Type B pancreatic cell (in vitro differentiated cells): Measurements from ENCODE around the gene JAG2. TPM values are rescaled to one million over a fixed set of nuclear protein-coding genes. Genes with fewer than 3 reads are reported as not detected.

Experiments
- DNase-seq: peaks from one replicate; pipeline ENCODE4 v3.0.0; 2021; ENCODE audit warnings: mixed read lengths; ENCODE audit not compliant: unreplicated experiment; ENCODE audit errors: extremely low spot score
- H3K27ac Mint-ChIP-seq: 2 replicates; pipeline ENCODE4 v1.8.0; 2021; ENCODE audit warnings: mild to moderate bottlenecking, mixed read lengths
- H3K27me3 Mint-ChIP-seq: 2 replicates; pipeline ENCODE4 v1.8.0; 2021; ENCODE audit warnings: mixed read lengths
- H3K36me3 Mint-ChIP-seq: 2 replicates; pipeline ENCODE4 v1.8.0; 2021; ENCODE audit warnings: mixed read lengths
- H3K4me1 Mint-ChIP-seq: one replicate; pipeline ENCODE4 v1.8.0; 2021; ENCODE audit warnings: mixed read lengths; ENCODE audit not compliant: unreplicated experiment
- H3K4me3 Mint-ChIP-seq: 2 replicates; pipeline ENCODE4 v1.8.0; 2021; ENCODE audit warnings: mild to moderate bottlenecking, mixed read lengths
- H3K9me3 Mint-ChIP-seq: 2 replicates; pipeline ENCODE4 v1.8.0; 2021; ENCODE audit warnings: mixed read lengths
- total RNA-seq: library from RNA; stranded (reverse); gene quantifications from 2 replicates; pipeline ENCODE4 v1.2.1, GENCODE V29; 2021; ENCODE audit warnings: low replicate concordance
- TF ChIP-seq, protein P1 (sequence below): fragments of 200-600 bp; sonication (generic); conservative IDR thresholded peaks from 2 replicates; pipeline ENCODE4 v1.5.0; 2021; ENCODE audit warnings: antibody characterized with exemption, mild to moderate bottlenecking

The JAG2 gene
- total RNA-seq, 1 donor from 2014 or later, result 16.5 TPM

DNA sequence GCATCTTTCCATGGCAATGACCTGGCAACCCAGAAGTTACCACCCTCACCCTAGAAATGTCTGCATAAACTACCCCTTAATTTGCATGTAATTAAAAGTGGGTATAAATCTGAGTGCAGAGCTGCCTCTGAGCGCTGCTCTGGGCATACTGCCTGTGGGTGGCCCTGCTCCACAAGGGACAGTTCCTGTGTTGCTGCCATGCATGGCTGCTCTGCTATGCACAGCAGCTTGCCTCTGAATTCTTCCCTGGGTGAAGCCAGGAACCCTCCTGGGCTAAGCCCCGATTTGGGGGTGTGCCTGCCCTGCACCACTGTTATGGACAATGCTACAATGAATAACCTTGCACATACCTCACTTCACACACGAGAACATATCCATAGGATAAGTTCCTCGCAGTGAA is 67.7 kb downstream of the JAG2 start:
- peaks cover 5% of the 10 kb centered on the region for H3K36me3 Mint-ChIP-seq
- H3K27ac Mint-ChIP-seq, result no peak overlapping the region
- peaks cover 6% of the 10 kb centered on the region for H3K27me3 Mint-ChIP-seq
- no peak for DNase-seq
- peaks cover 15% of the 10 kb centered on the region for H3K9me3 Mint-ChIP-seq
- H3K4me3 Mint-ChIP-seq, result no peak overlapping the region
- TF ChIP-seq, protein P1, sequence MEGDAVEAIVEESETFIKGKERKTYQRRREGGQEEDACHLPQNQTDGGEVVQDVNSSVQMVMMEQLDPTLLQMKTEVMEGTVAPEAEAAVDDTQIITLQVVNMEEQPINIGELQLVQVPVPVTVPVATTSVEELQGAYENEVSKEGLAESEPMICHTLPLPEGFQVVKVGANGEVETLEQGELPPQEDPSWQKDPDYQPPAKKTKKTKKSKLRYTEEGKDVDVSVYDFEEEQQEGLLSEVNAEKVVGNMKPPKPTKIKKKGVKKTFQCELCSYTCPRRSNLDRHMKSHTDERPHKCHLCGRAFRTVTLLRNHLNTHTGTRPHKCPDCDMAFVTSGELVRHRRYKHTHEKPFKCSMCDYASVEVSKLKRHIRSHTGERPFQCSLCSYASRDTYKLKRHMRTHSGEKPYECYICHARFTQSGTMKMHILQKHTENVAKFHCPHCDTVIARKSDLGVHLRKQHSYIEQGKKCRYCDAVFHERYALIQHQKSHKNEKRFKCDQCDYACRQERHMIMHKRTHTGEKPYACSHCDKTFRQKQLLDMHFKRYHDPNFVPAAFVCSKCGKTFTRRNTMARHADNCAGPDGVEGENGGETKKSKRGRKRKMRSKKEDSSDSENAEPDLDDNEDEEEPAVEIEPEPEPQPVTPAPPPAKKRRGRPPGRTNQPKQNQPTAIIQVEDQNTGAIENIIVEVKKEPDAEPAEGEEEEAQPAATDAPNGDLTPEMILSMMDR, result no peak
- no peaks in the 10 kb centered on the region for H3K4me1 Mint-ChIP-seq

DNA sequence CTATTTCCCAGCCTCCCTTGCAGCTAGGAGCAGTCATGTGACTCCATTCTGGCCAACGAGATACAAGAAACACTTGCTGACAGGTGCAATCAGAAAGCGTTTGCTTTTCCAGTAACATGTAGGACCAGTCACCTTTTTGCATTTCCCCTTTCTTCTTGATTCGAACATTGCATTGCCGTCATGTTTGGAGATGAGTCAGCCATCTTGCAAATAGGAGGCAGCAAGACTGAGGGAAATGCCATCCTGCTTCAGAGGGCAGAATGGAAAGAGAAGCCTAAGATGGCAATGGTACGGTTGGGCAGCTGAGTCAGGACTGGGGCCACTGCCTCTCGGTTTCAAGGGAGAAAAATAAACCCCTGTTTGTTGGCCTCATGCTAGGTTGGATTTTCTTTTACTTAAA is 68.8 kb downstream of the JAG2 start:
- TF ChIP-seq, protein P1, result no peak
- Mint-ChIP-seq H3K27ac (no peak overlapping the region), H3K36me3 (peaks cover 8% of the 10 kb centered on the region), H3K4me1 (no peaks in the 10 kb centered on the region), H3K4me3 (no peak overlapping the region), H3K27me3 (no peaks in the 10 kb centered on the region), H3K9me3 (peaks cover 15% of the 10 kb centered on the region)
- no peak for DNase-seq

DNA sequence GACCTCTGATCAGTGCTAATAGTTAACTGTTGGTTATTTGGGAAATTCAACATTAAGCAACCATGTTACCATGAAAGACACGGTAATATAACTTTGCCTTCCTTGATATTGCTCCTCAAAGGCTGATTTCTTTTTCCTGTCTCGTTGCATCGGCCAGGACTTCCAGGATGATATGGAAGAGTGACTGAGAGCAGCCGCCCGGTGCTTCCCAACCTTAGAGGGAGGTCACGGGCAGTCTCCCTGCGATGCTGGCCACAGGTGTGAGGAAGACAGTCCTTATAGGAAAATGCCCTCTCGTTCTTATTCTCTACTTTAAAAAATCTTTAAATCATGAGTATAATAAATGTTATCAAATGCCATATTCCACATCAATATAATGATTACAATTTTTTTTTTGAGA is 70.3 kb downstream of the JAG2 start:
- Mint-ChIP-seq H3K9me3 (peaks cover 8% of the 10 kb centered on the region), H3K4me3 (no peak overlapping the region), H3K27me3 (no peaks in the 10 kb centered on the region), H3K36me3 (peaks cover 8% of the 10 kb centered on the region), H3K27ac (no peak overlapping the region), H3K4me1 (no peaks in the 10 kb centered on the region)
- no peak for DNase-seq
- TF ChIP-seq, protein P1, result no peak

DNA sequence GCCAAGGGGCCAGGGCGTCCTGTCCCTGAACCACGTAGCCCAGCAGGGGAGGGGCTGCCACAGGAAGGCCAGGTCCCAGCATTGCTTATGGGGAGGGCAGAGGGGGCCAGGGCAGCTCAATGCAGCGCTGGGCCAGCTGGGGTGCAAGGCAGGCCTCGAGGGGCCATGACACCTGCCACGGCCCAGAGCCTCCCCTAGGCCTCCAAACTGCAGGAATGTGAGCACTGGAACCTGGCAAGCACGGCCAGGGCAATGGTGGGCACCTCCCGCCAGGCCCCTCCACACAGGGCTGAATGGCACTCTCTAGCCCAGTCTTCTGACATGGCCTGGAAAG is 70.8 kb downstream of the JAG2 start:
- no peak overlapping the region for H3K27ac Mint-ChIP-seq
- H3K4me1 Mint-ChIP-seq, result no peaks in the 10 kb centered on the region
- H3K27me3 Mint-ChIP-seq, result no peaks in the 10 kb centered on the region
- TF ChIP-seq, protein P1, result no peak
- H3K4me3 Mint-ChIP-seq, result no peak overlapping the region
- peaks cover 8% of the 10 kb centered on the region for H3K9me3 Mint-ChIP-seq
- peaks cover 8% of the 10 kb centered on the region for H3K36me3 Mint-ChIP-seq
- DNase-seq, result no peak

DNA sequence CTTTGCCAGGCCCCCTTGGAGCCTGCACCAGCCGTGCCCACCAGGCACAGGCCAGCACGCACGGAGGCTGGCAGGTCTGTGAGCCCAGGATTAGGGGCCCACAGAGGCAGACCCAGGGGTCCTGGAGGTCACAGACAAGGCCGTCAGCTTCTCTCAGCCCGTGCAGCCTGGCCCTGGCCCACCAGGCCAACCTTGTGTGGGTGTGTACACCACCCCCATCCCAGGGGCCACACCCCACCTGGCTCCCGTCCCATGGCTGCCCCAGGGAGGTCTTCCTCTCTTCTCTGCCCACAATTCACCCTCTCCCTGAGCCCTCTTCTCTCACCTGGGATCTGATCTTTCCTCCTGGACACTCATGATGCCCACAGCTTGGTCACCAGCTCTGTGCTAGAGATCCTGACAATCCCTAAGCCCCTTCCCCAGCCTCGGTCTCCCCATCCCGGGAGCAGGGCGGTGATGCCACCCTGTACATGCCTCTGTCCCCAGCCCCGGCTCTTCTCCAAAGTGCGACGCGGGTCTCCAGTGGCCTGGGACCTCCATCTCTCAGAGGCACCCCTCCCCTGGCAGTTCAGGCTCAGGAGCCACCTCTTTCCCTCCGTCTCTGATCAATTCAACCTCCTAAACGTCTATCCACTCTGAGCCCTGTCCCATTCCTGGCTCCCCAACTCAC is 72.2 kb downstream of the JAG2 start:
- H3K27me3 Mint-ChIP-seq, result no peaks in the 10 kb centered on the region
- peaks cover 8% of the 10 kb centered on the region for H3K36me3 Mint-ChIP-seq
- no peak for DNase-seq
- H3K4me3 Mint-ChIP-seq, result peak overlapping the region; percentile 77
- peak overlapping the region; percentile 82 for H3K27ac Mint-ChIP-seq
- H3K4me1 Mint-ChIP-seq, result peaks cover 5% of the 10 kb centered on the region
- TF ChIP-seq, protein P1, result no peak
- peaks cover 8% of the 10 kb centered on the region for H3K9me3 Mint-ChIP-seq
